Measurements from ENCODE around the gene PRSS12.

Gene PRSS12

DNA sequence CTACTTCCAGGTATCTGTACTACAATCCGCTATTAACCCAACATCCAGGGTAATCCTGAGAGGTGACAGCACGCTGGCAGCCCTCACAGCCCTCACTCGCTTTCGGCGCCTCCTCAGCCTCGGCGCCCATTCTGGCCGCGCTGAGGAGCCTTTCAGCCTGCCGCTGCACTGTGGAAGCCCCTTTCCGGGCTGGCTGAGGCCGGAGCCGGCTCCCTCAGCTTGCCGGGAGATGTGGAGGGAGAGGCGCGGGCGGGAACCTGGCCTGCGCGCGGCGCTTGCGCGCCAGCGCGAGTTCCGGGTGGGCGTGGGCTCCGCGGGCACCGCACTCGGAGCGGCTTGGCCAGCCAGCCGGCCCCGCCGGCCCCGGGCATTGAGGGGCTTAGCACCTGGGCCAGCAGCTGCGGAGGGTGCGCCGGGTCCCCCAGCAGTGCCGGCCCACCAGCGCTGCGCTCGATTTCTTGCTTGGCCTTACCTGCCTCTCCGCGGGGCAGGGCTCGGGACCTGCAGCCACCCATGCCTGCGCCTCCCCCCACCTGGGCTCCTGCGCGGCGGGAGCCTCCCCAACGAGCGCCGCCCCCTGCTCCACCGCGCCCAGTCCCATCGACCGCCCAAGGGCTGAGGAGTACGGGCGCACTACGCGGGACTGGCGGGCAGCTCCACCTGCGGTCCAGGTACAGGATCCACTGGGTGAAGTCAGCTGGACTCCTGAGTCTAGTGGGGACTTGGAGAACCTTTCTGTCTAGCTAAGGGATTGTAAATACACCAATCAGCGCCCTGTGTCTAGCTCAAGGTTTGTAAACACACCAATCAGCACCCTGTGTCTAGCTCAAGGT lies 87.3 kb downstream of the PRSS12 start:
- H3K9me3 ChIP-seq = no peaks in the 10 kb centered on the region
- intact Hi-C loops (cut with DNase I; ENCODE audit: low total_unique reads) = no loop called here
- peaks cover 0 to 16% of the 10 kb centered on the region in 2 donors for H3K27me3 ChIP-seq
- DNase-seq = no peak
- H3K36me3 ChIP-seq = no peaks in the 10 kb centered on the region
- peak overlapping the region; percentile 42 to 55 for H3K4me3 ChIP-seq
- no peak overlapping the region for H3K27ac ChIP-seq
- H3K4me1 ChIP-seq = peaks cover 0 to 8% (median 6%) of the 10 kb centered on the region in 4 donors
- TF ChIP-seq, protein P1, sequence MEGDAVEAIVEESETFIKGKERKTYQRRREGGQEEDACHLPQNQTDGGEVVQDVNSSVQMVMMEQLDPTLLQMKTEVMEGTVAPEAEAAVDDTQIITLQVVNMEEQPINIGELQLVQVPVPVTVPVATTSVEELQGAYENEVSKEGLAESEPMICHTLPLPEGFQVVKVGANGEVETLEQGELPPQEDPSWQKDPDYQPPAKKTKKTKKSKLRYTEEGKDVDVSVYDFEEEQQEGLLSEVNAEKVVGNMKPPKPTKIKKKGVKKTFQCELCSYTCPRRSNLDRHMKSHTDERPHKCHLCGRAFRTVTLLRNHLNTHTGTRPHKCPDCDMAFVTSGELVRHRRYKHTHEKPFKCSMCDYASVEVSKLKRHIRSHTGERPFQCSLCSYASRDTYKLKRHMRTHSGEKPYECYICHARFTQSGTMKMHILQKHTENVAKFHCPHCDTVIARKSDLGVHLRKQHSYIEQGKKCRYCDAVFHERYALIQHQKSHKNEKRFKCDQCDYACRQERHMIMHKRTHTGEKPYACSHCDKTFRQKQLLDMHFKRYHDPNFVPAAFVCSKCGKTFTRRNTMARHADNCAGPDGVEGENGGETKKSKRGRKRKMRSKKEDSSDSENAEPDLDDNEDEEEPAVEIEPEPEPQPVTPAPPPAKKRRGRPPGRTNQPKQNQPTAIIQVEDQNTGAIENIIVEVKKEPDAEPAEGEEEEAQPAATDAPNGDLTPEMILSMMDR (IDR thresholded peaks at IDR 0.05) = no peak

DNA sequence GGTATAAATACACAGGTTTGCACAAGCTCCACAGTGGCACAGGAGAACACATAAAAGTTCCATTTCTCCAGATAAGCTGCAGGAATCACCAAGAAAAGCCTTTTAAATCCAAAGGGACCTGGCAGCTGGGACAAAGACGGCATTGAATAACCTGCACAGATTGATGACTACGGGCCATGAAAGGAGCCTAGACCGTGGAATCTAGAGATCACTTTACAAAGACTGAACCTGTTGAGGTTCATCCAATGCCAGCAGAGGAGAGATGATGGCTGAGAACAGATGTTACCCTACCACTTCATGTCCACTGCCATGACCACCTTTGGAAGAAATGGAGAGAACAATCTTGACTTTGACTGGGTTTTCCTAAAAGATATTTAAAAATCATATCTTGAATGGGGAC lies 88.7 kb downstream of the PRSS12 start:
- Histone ChIP-seq H3K27ac (no peak overlapping the region), H3K9me3 (no peaks in the 10 kb centered on the region), H3K36me3 (no peaks in the 10 kb centered on the region), H3K4me3 (no peak overlapping the region), H3K4me1 (peaks cover 0 to 8% (median 6%) of the 10 kb centered on the region in 4 donors), H3K27me3 (peaks cover 0 to 16% of the 10 kb centered on the region in 2 donors)
- TF ChIP-seq, protein P1 (IDR thresholded peaks at IDR 0.05) = no peak
- intact Hi-C loops (cut with DNase I; ENCODE audit: low total_unique reads) = no loop called here
- DNase-seq = no peak

DNA sequence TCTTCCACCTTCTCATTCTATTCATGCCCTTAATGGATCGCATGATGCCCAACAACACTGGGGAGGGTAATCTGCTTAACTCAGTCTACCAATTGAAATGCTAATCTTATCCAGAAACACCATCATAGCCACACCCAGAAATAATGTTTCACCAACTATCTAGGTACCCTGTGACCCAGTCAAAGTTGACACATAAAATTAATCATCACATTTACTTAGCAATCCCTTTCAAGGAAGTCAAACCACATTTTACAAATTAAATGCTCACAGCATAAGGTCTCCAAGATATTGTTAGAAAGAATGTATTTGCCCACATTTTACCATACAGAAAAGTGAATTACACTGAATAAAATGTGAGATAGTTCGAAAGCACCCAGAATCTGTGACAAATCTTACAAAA lies 92.5 kb downstream of the PRSS12 start:
- no peaks in the 10 kb centered on the region for H3K36me3 ChIP-seq
- intact Hi-C loops (cut with DNase I; ENCODE audit: low total_unique reads) = no loop called here
- no peak for DNase-seq
- peaks cover 0 to 4% (median 2%) of the 10 kb centered on the region in 4 donors for H3K4me1 ChIP-seq
- TF ChIP-seq, protein P1 (IDR thresholded peaks at IDR 0.05) = no peak
- H3K4me3 ChIP-seq = no peak overlapping the region
- H3K27ac ChIP-seq = no peak overlapping the region
- peaks cover 0 to 10% of the 10 kb centered on the region in 2 donors for H3K27me3 ChIP-seq
- no peaks in the 10 kb centered on the region for H3K9me3 ChIP-seq

DNA sequence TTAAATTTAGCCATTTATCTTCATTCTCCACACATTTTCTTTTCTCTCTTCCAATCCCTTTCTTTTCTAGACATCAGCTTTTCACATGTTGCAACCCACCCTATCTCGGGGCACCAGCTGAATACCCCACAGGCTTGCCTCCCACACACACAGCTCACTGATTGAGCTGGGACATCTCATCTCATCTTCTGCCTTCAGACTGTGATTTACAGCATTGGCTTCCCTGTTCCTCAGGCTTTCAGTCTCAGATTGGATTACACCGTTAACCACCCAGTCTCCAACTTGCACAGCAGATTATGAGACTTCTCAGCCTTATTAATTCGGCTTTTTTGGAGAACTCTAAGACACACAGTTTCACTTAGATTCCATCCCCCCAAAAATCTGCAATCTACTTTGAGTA lies 93.7 kb downstream of the PRSS12 start:
- Histone ChIP-seq H3K9me3 (no peaks in the 10 kb centered on the region), H3K36me3 (no peaks in the 10 kb centered on the region), H3K27ac (no peak overlapping the region), H3K4me1 (no peaks in the 10 kb centered on the region), H3K27me3 (peaks cover 0 to 7% of the 10 kb centered on the region in 2 donors), H3K4me3 (no peak overlapping the region)
- no peak for DNase-seq
- TF ChIP-seq, protein P1 (IDR thresholded peaks at IDR 0.05) = no peak
- intact Hi-C loops (cut with DNase I; ENCODE audit: low total_unique reads) = no loop called here

DNA sequence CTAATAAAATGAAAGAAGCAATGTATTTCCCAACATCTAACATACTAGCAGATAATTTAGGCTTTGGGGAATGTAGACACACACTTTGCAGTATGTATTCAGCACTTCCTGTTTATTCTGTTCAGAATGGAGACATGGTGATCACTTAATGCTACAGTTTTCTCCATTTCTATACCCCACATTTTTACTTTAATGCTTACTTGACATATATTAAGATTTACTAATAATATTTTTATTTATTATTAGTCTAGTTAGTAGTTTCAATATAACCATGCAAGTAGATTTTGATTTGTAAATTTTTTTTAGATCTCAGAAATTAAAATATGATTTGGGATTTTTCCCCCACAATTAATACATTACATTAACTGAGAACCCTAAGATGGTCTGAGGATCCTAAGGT lies 98.4 kb downstream of the PRSS12 start:
- intact Hi-C loops (cut with DNase I; ENCODE audit: low total_unique reads) = no loop called here
- H3K36me3 ChIP-seq = no peaks in the 10 kb centered on the region
- H3K27ac ChIP-seq = no peak overlapping the region
- H3K4me3 ChIP-seq = no peak overlapping the region
- peaks cover 0 to 4% (median 0%) of the 10 kb centered on the region in 3 donors for H3K9me3 ChIP-seq
- H3K27me3 ChIP-seq = no peaks in the 10 kb centered on the region
- H3K4me1 ChIP-seq = no peaks in the 10 kb centered on the region
- TF ChIP-seq, protein P1 (IDR thresholded peaks at IDR 0.05) = no peak
- DNase-seq = no peak
